ENCODE measurements around the gene CDK6.

The CDK6 gene

GRCh38 chr7:92827464-92828120 is 8.8 kb downstream of the CDK6 start:
- no peak for DNase-seq (ENCODE audit: low read depth in 2 of 2, low spot score in 1 of 2)

- no peak for DNase-seq (ENCODE audit: low read depth in 2 of 2, low spot score in 1 of 2)
Measured at GRCh38 chr7:92826258-92826938, 10.0 kb downstream of the CDK6 start.

GRCh38 chr7:92824901-92825480 is 11.4 kb downstream of the CDK6 start:
- no peak for DNase-seq (ENCODE audit: low read depth in 2 of 2, low spot score in 1 of 2)

GRCh38 chr7:92824450-92824849 is 11.9 kb downstream of the CDK6 start:
- no peak for DNase-seq (ENCODE audit: low read depth in 2 of 2, low spot score in 1 of 2)

GRCh38 chr7:92823042-92823441 is 13.3 kb downstream of the CDK6 start:
- no peak for DNase-seq (ENCODE audit: low read depth in 2 of 2, low spot score in 1 of 2)

- no peak for DNase-seq (ENCODE audit: low read depth in 2 of 2, low spot score in 1 of 2)
Measured at GRCh38 chr7:92820191-92820590, 16.2 kb downstream of the CDK6 start.

- DNase-seq (ENCODE audit: low read depth in 2 of 2, low spot score in 1 of 2) = no peak
Measured at GRCh38 chr7:92817398-92817797, 19.0 kb downstream of the CDK6 start.

- DNase-seq (ENCODE audit: low read depth in 2 of 2, low spot score in 1 of 2) = no peak
Measured at GRCh38 chr7:92815412-92815811, 21.0 kb downstream of the CDK6 start.

- no peak for DNase-seq (ENCODE audit: low read depth in 2 of 2, low spot score in 1 of 2)
Measured at GRCh38 chr7:92813390-92814024, 22.9 kb downstream of the CDK6 start.

GRCh38 chr7:92811158-92811557 is 25.2 kb downstream of the CDK6 start:
- DNase-seq (ENCODE audit: low read depth in 2 of 2, low spot score in 1 of 2) = no peak

GRCh38 chr7:92809760-92810573 is 26.4 kb downstream of the CDK6 start:
- peak in 1 of 2 donors; percentile 18 for DNase-seq (ENCODE audit: low read depth in 2 of 2, low spot score in 1 of 2)

- DNase-seq (ENCODE audit: low read depth in 2 of 2, low spot score in 1 of 2) = no peak
Measured at GRCh38 chr7:92809397-92809759, 27.0 kb downstream of the CDK6 start.

- no peak for DNase-seq (ENCODE audit: low read depth in 2 of 2, low spot score in 1 of 2)
Measured at GRCh38 chr7:92808635-92809034, 27.7 kb downstream of the CDK6 start.

GRCh38 chr7:92808006-92808405 is 28.4 kb downstream of the CDK6 start:
- no peak for DNase-seq (ENCODE audit: low read depth in 2 of 2, low spot score in 1 of 2)

- DNase-seq (ENCODE audit: low read depth in 2 of 2, low spot score in 1 of 2) = no peak
Measured at GRCh38 chr7:92806496-92806895, 29.9 kb downstream of the CDK6 start.

GRCh38 chr7:92802406-92802805 is 34.0 kb downstream of the CDK6 start:
- DNase-seq (ENCODE audit: low read depth in 2 of 2, low spot score in 1 of 2) = no peak

- no peak for DNase-seq (ENCODE audit: low read depth in 2 of 2, low spot score in 1 of 2)
Measured at GRCh38 chr7:92799446-92800211, 36.7 kb downstream of the CDK6 start.

GRCh38 chr7:92798517-92799249 is 37.7 kb downstream of the CDK6 start:
- no peak for DNase-seq (ENCODE audit: low read depth in 2 of 2, low spot score in 1 of 2)

GRCh38 chr7:92797693-92798092 is 38.7 kb downstream of the CDK6 start:
- no peak for DNase-seq (ENCODE audit: low read depth in 2 of 2, low spot score in 1 of 2)

- DNase-seq (ENCODE audit: low read depth in 2 of 2, low spot score in 1 of 2) = no peak
Measured at GRCh38 chr7:92797284-92797683, 39.1 kb downstream of the CDK6 start.

All from stimulated activated CD8-positive, alpha-beta memory T cell treated with anti-CD3 and anti-CD28 coated beads, Interleukin-4, amount 100 ng/mL, for 1 hour (primary cell).